Endothelial cell of umbilical vein (primary cell): ENCODE data around the gene KCNJ13. TPM values are rescaled to one million over a fixed set of nuclear protein-coding genes. Genes with fewer than 3 reads are reported as not detected.

Source experiments
- BruUV-seq: library from RNA; stranded (reverse); fragments of 400-500 nt; replicated peaks from 2 replicates; lab custom pipeline; 2021; lab: Mats Ljungman, UMichigan
- CTCF ChIA-PET: fragments of 300-600, 350-600 bp; sonication (Branson Sonifier 250); formaldehyde crosslinking; loops from one replicate; lab custom pipeline; 2021; ENCODE audit warnings: antibody characterized with exemption, inconsistent platforms; lab: Charles Lee
- POLR2A ChIA-PET: fragments of 300-600, 350-600 bp; sonication (Branson Sonifier 250); formaldehyde crosslinking; loops from one replicate; lab custom pipeline; 2021; ENCODE audit warnings: antibody characterized with exemption, inconsistent platforms; lab: Charles Lee
- DNase-seq: peaks from one replicate; pipeline ENCODE4 v3.0.0-alpha.2; 2011; ENCODE audit warnings: low read depth, low spot score
- FAIRE-seq: peaks from 2 replicates; lab custom pipeline; 2011; peaks lifted over from hg19 to GRCh38; lab: Jason Lieb, UNC
- H2AFZ ChIP-seq: 2 replicates; pipeline ENCODE4 v1.6.0; 2012; ENCODE audit warnings: low read depth, low read length, control low read depth, inconsistent platforms
- H3K27ac ChIP-seq: 2 replicates; pipeline ENCODE4 v1.5.1; 2011; ENCODE audit warnings: low read depth, mild to moderate bottlenecking, control low read depth, low read length, moderate library complexity; ENCODE audit not compliant: insufficient read depth
- H3K27me3 ChIP-seq, 2 experiments: 2 replicates each; pipeline versions ENCODE4 v1.6.0 to v1.6.1; 2011; ENCODE audit warnings: low read length in 2 of 2, mixed read lengths in 1 of 2; ENCODE audit not compliant: control insufficient read depth in 2 of 2, insufficient read depth in 2 of 2
- H3K36me3 ChIP-seq, 2 experiments: 2 replicates in 1 of 2; 3 replicates in 1 of 2; pipeline ENCODE4 v1.5.1; 2011; ENCODE audit warnings: low read length in 2 of 2, mild to moderate bottlenecking in 1 of 2, moderate library complexity in 1 of 2; ENCODE audit not compliant: control insufficient read depth in 2 of 2, insufficient read depth in 2 of 2; ENCODE audit errors: extremely low read depth in 1 of 2
- H3K4me1 ChIP-seq: 3 replicates; pipeline ENCODE4 v1.5.1; 2011; ENCODE audit warnings: mild to moderate bottlenecking, low read length; ENCODE audit not compliant: control insufficient read depth, insufficient read depth; ENCODE audit errors: extremely low read depth
- H3K4me2 ChIP-seq: 2 replicates; pipeline ENCODE4 v1.6.1; 2011; ENCODE audit warnings: low read length, control low read depth, mixed read lengths; ENCODE audit not compliant: insufficient read depth
- H3K4me3 ChIP-seq, 3 experiments: fragments of 200-600 bp in 1 of 3; sonication (generic), shearing (Covaris generic) in 1 of 3; replicated peaks in 1 of 3; 2 replicates each; pipeline ENCODE4 v1.5.1; 2011 to 2016; ENCODE audit warnings: control low read depth in 3 of 3, low read length in 3 of 3, mild to moderate bottlenecking in 2 of 3, inconsistent platforms in 1 of 3, low read depth in 1 of 3, moderate library complexity in 1 of 3; ENCODE audit not compliant: insufficient read depth in 1 of 3
- H3K79me2 ChIP-seq: 2 replicates; pipeline ENCODE4 v1.6.0; 2012; ENCODE audit warnings: low read length, inconsistent platforms; ENCODE audit not compliant: control insufficient read depth, insufficient read depth
- H3K9ac ChIP-seq: replicated peaks from 2 replicates; pipeline ENCODE3; 2011; ENCODE audit warnings: low read length, control low read depth; ENCODE audit not compliant: insufficient read depth; ENCODE audit errors: extremely low read depth
- H3K9me1 ChIP-seq: replicated peaks from 3 replicates; pipeline ENCODE4 v1.6.0; 2011; ENCODE audit warnings: mild to moderate bottlenecking, low read length; ENCODE audit not compliant: control insufficient read depth, insufficient read depth; ENCODE audit errors: extremely low read depth
- H3K9me3 ChIP-seq: replicated peaks from 2 replicates; pipeline ENCODE4 v1.5.1; 2012; ENCODE audit warnings: low read length, inconsistent platforms; ENCODE audit not compliant: control insufficient read depth, insufficient read depth
- H4K20me1 ChIP-seq: replicated peaks from 2 replicates; pipeline ENCODE3; 2011; ENCODE audit warnings: mild to moderate bottlenecking, low read length; ENCODE audit not compliant: control insufficient read depth, insufficient read depth; ENCODE audit errors: extremely low read depth
- EZH2 ChIP-seq: IDR thresholded peaks from 2 replicates; pipeline ENCODE4 v1.6.1; 2012; ENCODE audit warnings: borderline replicate concordance, low read depth, mild to moderate bottlenecking, moderate library complexity, low read length, inconsistent platforms; ENCODE audit not compliant: severe bottlenecking
- FOS ChIP-seq: IDR thresholded peaks from 2 replicates; pipeline ENCODE4 v1.6.1; 2011; ENCODE audit warnings: mild to moderate bottlenecking, low read length, moderate library complexity, borderline replicate concordance; ENCODE audit not compliant: insufficient read depth
- GATA2 ChIP-seq: IDR thresholded peaks from 2 replicates; pipeline ENCODE4 v1.7.0; 2011; ENCODE audit warnings: low read depth, mild to moderate bottlenecking, moderate library complexity, mixed read lengths, low read length; ENCODE audit not compliant: insufficient read length, insufficient read depth
- JUN ChIP-seq: IDR thresholded peaks from 2 replicates; pipeline ENCODE4 v1.6.1; 2011; ENCODE audit warnings: borderline replicate concordance, low read depth; ENCODE audit not compliant: insufficient read length, insufficient read depth
- MAX ChIP-seq: IDR thresholded peaks from 2 replicates; pipeline ENCODE4 v1.6.1; 2011; ENCODE audit not compliant: insufficient read depth, insufficient read length
- MYC ChIP-seq: IDR thresholded peaks from one replicate; pipeline ENCODE4 v1.6.1; 2011; ENCODE audit warnings: mild to moderate bottlenecking, low read depth, low read length
- POLR2A ChIP-seq: IDR thresholded peaks from 2 replicates; pipeline ENCODE4 v1.6.1; 2012; ENCODE audit warnings: low read depth, mild to moderate bottlenecking, control low read depth, low read length
- POLR2AphosphoS5 ChIP-seq: IDR thresholded peaks from 2 replicates; pipeline ENCODE4 v1.6.1; 2012; ENCODE audit warnings: low read depth, mild to moderate bottlenecking, control low read depth, low read length, moderate library complexity; ENCODE audit not compliant: insufficient read depth
- dilution Hi-C: fragments of 300-500 bp; cut with MboI; formaldehyde crosslinking; loops from one replicate; pipeline ENCODE4 v1.15.0; 2019; ENCODE audit warnings: low sequenced_read_pairs; ENCODE audit not compliant: extremely low pct_ligation_motif_present
- intact Hi-C: fragments of 100-400 bp; cut with micrococcal nuclease; formaldehyde crosslinking; loops from one replicate; pipeline ENCODE4 v1.10.0; 2022
- polyA plus RNA-seq, 4 experiments: library from polyadenylated mRNA; depleted of rRNA in 3 of 4; stranded (reverse) in 3 of 4; unstranded in 1 of 4; fragments of >200 nt; gene quantifications; 2 replicates each; pipeline versions ENCODE4 v1.2.1 to v1.2.3, GENCODE V29; 2011 to 2012; ENCODE audit warnings: missing spikeins in 1 of 4
- total RNA-seq: library from RNA; stranded (reverse); gene quantifications from 2 replicates; pipeline ENCODE4 v1.2.3, GENCODE V29; 2021
- TF ChIP-seq, protein P1 (sequence below), 2 donors: IDR thresholded peaks; 1 replicate in 1 of 2; 2 replicates in 1 of 2; pipeline ENCODE4 v1.5.1; 2011; ENCODE audit warnings: low read length in 2 of 2, mild to moderate bottlenecking in 2 of 2, moderate library complexity in 2 of 2, control low read depth in 1 of 2, inconsistent platforms in 1 of 2, low read depth in 1 of 2; ENCODE audit not compliant: insufficient read depth in 1 of 2; ENCODE audit errors: extremely low read depth in 1 of 2

KCNJ13 gene
- total and polyA plus RNA-seq, 2 donors (not counting 3 experiments of a cell fraction or from before 2014, with no cell fraction given), result not detected

DNA sequence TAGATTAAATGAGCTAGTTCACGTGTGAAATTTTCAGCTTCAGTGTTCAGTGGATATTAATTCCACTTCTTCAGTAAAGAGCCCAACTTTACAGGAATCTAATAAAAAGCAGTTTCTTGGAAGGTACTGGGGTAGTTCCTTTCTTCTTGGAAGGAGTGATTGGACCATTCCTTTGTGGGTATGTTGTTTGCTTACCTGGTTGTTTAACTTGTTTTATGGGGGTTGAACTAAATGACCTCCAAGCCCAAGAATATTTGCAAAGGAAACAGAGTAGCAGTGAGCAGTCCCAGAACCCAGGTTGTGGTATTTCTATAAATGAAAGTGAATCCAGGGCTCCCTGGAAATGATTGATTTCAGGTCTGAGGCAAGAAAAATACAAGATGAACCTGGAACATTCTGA is 31.4 kb downstream of the KCNJ13 start:
- Histone ChIP-seq H3K79me2 (peaks cover 2% of the 10 kb centered on the region), H3K4me3 (no peak overlapping the region), H3K27me3 (no peaks in the 10 kb centered on the region), H3K9ac (no peak overlapping the region), H4K20me1 (no peaks in the 10 kb centered on the region), H3K4me2 (no peak overlapping the region), H3K4me1 (no peaks in the 10 kb centered on the region), H3K9me3 (no peaks in the 10 kb centered on the region), H3K36me3 (peaks cover 3 to 14% of the 10 kb centered on the region in 2 experiments), H3K9me1 (no peaks in the 10 kb centered on the region), H2AFZ (no peak overlapping the region), H3K27ac (no peak overlapping the region)
- ChIA-PET CTCF (no interaction called here), POLR2A (interaction anchor here (0.7 kb wide), 1 partner anchor 184 kb away, joined by 4 read pairs; no protein-coding TSS in a partner anchor)
- dilution Hi-C loops (no loop called here), intact Hi-C loops (no loop called here)
- DNase-seq (no peak), FAIRE-seq (no peak)
- BruUV-seq, result no TSS peak
- TF ChIP-seq EZH2, result no peak
- TF ChIP-seq MYC, result no peak
- TF ChIP-seq FOS, result no peak
- TF ChIP-seq JUN, result no peak
- TF ChIP-seq MAX, result no peak
- no peak for TF ChIP-seq GATA2
- TF ChIP-seq POLR2A, result no peak
- TF ChIP-seq, protein P1, sequence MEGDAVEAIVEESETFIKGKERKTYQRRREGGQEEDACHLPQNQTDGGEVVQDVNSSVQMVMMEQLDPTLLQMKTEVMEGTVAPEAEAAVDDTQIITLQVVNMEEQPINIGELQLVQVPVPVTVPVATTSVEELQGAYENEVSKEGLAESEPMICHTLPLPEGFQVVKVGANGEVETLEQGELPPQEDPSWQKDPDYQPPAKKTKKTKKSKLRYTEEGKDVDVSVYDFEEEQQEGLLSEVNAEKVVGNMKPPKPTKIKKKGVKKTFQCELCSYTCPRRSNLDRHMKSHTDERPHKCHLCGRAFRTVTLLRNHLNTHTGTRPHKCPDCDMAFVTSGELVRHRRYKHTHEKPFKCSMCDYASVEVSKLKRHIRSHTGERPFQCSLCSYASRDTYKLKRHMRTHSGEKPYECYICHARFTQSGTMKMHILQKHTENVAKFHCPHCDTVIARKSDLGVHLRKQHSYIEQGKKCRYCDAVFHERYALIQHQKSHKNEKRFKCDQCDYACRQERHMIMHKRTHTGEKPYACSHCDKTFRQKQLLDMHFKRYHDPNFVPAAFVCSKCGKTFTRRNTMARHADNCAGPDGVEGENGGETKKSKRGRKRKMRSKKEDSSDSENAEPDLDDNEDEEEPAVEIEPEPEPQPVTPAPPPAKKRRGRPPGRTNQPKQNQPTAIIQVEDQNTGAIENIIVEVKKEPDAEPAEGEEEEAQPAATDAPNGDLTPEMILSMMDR (IDR thresholded peaks at IDR 0.05; ENCODE audit: extremely low read depth in 1 of 2, insufficient read depth in 1 of 2, low read depth in 1 of 2, low read length in 2 of 2), result no peak
- no peak for TF ChIP-seq POLR2AphosphoS5
